Breast epithelium (tissue), 4 donors: Measurements from ENCODE around the gene UNC5CL. TPM values are rescaled to one million over a fixed set of nuclear protein-coding genes. Genes with fewer than 3 reads are reported as not detected.

Experiments used
- DNase-seq, 2 donors: peaks; one replicate each; pipeline ENCODE4 v3.0.0-alpha.2; 2019; ENCODE audit warnings: low spot score in 2 of 2
- H3K27ac ChIP-seq, 2 donors: fragments of 200-600 bp; sonication (generic) in 1 of 2; one replicate each; pipeline ENCODE4 v1.5.1; 2016 to 2019; ENCODE audit warnings: mild to moderate bottlenecking in 1 of 2
- H3K27me3 ChIP-seq, 2 donors: fragments of 200-600 bp; sonication (generic) in 1 of 2; one replicate each; pipeline versions ENCODE4 v1.5.1 to v1.6.0; 2017 to 2019; ENCODE audit warnings: control low read depth in 1 of 2, mild to moderate bottlenecking in 1 of 2
- H3K36me3 ChIP-seq: fragments of 200-600 bp; one replicate; pipeline ENCODE4 v1.5.1; 2019
- H3K4me1 ChIP-seq, 2 donors: fragments of 200-600 bp; sonication (generic); one replicate each; pipeline ENCODE4 v1.5.1; 2016 to 2019; ENCODE audit warnings: control low read depth in 1 of 2
- H3K4me3 ChIP-seq, 3 donors: fragments of 200-600 bp; sonication (generic); 1 replicate in 2 of 3; 2 replicates in 1 of 3; pipeline ENCODE4 v1.5.1; 2016 to 2019; ENCODE audit warnings: mild to moderate bottlenecking in 3 of 3, moderate library complexity in 2 of 3
- H3K9me3 ChIP-seq, 2 donors: fragments of 200-600 bp; sonication (generic) in 1 of 2; one replicate each; pipeline ENCODE4 v1.5.1; 2016 to 2019; ENCODE audit warnings: control low read depth in 1 of 2
- POLR2A ChIP-seq: fragments of 450-650 bp; IDR thresholded peaks from one replicate; pipeline ENCODE4 v1.6.1; 2016; ENCODE audit warnings: antibody characterized with exemption, mild to moderate bottlenecking, moderate library complexity
- POLR2AphosphoS5 ChIP-seq, 3 donors: sonication (generic); formaldehyde crosslinking; IDR thresholded peaks; one replicate each; pipeline ENCODE4 v1.6.1; 2017; ENCODE audit warnings: antibody characterized with exemption in 3 of 3
- intact Hi-C: fragments of 100-400 bp; cut with DNase I; formaldehyde crosslinking; loops from one replicate; pipeline ENCODE4 v1.15.1; 2023; ENCODE audit warnings: low total_unique reads
- total RNA-seq, 3 donors: library from RNA; depleted of rRNA; stranded (reverse); fragments of >200 nt; gene quantifications; one replicate each; pipeline ENCODE4 v1.1.0, GENCODE V29; 2016
- TF ChIP-seq, protein P1 (sequence below), 3 donors: fragments of 450-650 bp; IDR thresholded peaks; one replicate each; pipeline ENCODE4 v1.5.1; 2016 to 2017; ENCODE audit warnings: antibody characterized with exemption in 3 of 3, mild to moderate bottlenecking in 3 of 3, moderate library complexity in 3 of 3

The UNC5CL gene
- total RNA-seq, 3 donors from 2014 or later = 1.1 to 2.0 (median 1.8) TPM

DNA sequence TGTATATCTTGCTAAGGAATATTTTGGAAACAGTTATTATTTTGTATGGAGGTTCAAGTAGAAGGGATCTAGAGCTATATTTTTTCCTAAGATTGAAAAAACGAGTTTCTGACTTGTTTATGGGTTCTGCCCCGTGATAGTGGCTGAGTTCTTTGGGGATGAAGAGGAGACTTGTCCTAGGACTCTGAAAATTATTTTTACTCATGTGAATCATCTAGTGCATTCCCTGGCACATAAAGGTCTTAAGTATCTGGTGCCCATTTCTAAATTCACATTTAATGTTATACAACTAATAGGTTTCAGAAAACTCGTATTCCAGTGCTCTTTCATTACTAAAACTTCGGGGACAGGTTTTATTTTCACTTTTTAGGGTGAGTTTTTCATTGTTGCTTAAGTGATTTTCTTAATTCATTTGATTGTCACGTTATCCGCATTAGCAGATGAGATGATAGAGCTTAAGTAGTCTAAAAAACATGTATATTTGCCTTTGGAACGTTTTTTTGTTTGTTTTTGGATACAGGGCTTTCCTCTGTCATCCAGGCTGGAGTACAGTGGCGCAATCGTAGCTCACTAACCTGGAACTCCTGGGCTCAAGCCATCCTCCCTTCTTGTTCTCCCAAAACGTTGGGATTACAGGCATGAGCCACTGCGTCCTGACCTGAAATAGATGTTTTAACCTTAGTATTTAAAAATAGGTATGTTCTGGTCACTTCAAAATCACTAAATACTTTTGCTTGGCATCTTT is 35.8 kb upstream of the UNC5CL start:
- DNase-seq = no peak
- Histone ChIP-seq H3K27me3 (no peaks in the 10 kb centered on the region), H3K9me3 (no peaks in the 10 kb centered on the region), H3K4me3 (peak overlapping the region; percentile 78 to 99 (median 90)), H3K36me3 (no peaks in the 10 kb centered on the region), H3K4me1 (peaks cover 0 to 8% of the 10 kb centered on the region in 2 donors), H3K27ac (peak overlapping the region; percentile 99)
- no peak for TF ChIP-seq POLR2A
- no peak for TF ChIP-seq POLR2AphosphoS5 (IDR thresholded peaks at IDR 0.05)
- TF ChIP-seq, protein P1, sequence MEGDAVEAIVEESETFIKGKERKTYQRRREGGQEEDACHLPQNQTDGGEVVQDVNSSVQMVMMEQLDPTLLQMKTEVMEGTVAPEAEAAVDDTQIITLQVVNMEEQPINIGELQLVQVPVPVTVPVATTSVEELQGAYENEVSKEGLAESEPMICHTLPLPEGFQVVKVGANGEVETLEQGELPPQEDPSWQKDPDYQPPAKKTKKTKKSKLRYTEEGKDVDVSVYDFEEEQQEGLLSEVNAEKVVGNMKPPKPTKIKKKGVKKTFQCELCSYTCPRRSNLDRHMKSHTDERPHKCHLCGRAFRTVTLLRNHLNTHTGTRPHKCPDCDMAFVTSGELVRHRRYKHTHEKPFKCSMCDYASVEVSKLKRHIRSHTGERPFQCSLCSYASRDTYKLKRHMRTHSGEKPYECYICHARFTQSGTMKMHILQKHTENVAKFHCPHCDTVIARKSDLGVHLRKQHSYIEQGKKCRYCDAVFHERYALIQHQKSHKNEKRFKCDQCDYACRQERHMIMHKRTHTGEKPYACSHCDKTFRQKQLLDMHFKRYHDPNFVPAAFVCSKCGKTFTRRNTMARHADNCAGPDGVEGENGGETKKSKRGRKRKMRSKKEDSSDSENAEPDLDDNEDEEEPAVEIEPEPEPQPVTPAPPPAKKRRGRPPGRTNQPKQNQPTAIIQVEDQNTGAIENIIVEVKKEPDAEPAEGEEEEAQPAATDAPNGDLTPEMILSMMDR (IDR thresholded peaks at IDR 0.05) = no peak
- intact Hi-C loops = loop anchor here (5.0 kb wide), 1 partner anchor 1182 kb away; no protein-coding TSS in a partner anchor

DNA sequence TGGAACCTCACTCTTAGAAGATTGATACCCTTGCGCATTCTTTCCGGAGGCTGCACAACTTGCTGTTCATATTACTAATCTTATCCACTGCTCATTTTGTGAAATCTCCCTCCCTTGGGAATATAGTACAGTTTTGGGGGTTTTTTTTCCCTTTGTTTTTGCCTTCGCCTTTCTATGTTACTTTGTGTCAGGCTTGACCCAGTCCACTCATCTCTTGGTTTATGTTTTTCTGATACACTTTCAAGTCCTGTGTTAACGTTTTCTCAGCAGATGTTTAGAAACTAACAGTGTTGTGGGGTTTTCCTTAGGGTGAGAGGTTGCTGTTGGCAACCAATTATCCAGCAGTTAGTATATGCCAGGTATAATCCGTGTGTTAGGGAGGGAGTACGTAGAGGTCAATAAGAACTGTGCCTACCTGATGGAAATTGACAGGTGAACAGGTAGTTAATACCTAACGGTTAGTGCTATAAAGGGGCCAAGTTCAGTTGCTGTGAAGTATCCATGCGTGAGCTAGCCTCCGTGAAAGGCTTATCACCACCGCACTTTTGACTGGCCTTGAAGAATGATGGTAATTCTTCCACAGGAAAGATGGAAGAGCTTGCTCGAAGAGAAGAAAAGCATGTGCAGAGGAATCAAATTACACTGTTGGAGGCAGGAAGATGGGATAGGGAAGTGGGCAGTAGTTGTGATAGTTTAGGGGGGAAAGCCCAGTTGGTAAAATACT is 35.1 kb upstream of the UNC5CL start:
- intact Hi-C loops = loop anchor here (5.0 kb wide), 1 partner anchor 1183 kb away; no protein-coding TSS in a partner anchor

DNA sequence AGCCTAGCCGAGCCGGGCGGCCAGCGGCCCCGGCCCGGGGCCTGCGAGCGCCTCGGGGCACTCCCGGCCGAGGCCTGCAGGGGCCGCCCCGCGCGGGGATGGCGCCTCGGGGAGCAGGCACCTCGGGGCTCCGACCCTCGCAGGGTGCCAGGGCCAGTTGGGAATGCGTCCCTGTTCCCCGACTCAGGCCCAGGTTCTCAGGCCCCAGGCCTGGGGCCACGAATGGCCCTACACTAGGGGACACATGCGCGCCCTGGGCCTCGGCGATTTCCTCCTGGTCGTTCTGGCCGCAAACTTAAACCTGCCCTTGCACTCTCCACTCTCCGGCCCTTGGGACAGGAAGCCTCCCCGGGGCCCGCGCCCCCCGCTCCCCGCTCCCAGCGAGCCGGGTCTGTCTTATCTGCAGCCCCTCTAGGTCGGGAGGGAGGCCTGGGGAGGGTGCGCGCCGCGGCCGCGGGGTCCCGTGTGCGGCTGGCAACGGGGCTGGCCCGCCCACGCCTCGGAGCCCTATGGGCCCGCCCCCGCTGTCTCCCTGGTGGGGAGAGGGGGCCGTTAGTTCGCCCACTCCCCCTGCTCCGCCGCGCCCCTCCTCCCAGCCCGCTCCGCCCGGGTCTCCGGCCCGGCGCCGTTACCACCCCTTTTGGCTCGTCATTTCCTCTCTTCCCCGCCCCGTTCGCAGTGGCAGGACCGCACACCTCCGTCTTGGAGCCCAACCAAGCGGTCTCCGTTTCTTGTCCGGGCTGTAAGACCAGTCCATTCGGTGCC is 34.4 kb upstream of the UNC5CL start:
- H3K4me1 ChIP-seq = peaks cover 0 to 8% of the 10 kb centered on the region in 2 donors
- H3K36me3 ChIP-seq = no peaks in the 10 kb centered on the region
- no peaks in the 10 kb centered on the region for H3K27me3 ChIP-seq
- no peaks in the 10 kb centered on the region for H3K9me3 ChIP-seq
- peak; percentile 87 to 88 for DNase-seq
- TF ChIP-seq POLR2AphosphoS5 (IDR thresholded peaks at IDR 0.05) (peak in 2 of 3 donors; percentile 74 to 76), POLR2A (no peak)
- TF ChIP-seq, protein P1 (IDR thresholded peaks at IDR 0.05) = peak in 1 of 3 donors; percentile 35
- peak overlapping the region; percentile 78 to 99 (median 90) for H3K4me3 ChIP-seq
- intact Hi-C loops = loop anchor here (5.0 kb wide), 1 partner anchor 1184 kb away; no protein-coding TSS in a partner anchor
- H3K27ac ChIP-seq = peak overlapping the region; percentile 99

More for the DNA sequence above, 35.1 kb upstream of the UNC5CL start:
- peaks cover 0 to 8% of the 10 kb centered on the region in 2 donors for H3K4me1 ChIP-seq
- peak overlapping the region; percentile 78 to 99 (median 90) for H3K4me3 ChIP-seq
- peak overlapping the region; percentile 99 for H3K27ac ChIP-seq
- no peaks in the 10 kb centered on the region for H3K36me3 ChIP-seq
- no peaks in the 10 kb centered on the region for H3K27me3 ChIP-seq
- no peak for DNase-seq
- TF ChIP-seq, protein P1 (IDR thresholded peaks at IDR 0.05) = no peak
- TF ChIP-seq POLR2AphosphoS5 (IDR thresholded peaks at IDR 0.05) = no peak
- no peak for TF ChIP-seq POLR2A
- H3K9me3 ChIP-seq = no peaks in the 10 kb centered on the region

DNA sequence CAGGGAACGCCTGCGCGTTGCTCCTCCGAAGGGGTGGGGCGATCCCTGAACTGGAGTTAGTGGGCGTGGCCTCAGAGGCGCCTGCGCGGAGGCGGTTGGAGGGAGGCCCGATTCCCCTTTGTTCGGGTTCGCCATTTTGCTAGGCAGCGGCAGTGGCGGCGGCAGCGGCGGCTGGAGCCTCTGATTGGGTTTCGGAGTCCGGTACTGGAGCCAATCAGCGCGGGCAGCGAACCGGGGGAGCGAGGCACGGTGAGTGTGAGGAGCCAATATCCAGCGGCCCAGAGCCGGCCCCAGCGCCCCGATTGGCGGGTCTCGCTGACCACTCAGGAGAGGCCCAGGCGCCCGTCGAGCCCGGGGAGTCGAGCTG is 33.8 kb upstream of the UNC5CL start, which contains the start of gene NFYA:
Gene NFYA, plus strand, starts transcription at position 139 of the 367 bp plus-strand sequence. CDS start 6,116 bp downstream, outside the sequence.
- no peaks in the 10 kb centered on the region for H3K9me3 ChIP-seq
- TF ChIP-seq POLR2A (peak; percentile 26), POLR2AphosphoS5 (IDR thresholded peaks at IDR 0.05) (peak in 2 of 3 donors; percentile 3 to 30)
- TF ChIP-seq, protein P1 (IDR thresholded peaks at IDR 0.05) = no peak
- H3K36me3 ChIP-seq = no peaks in the 10 kb centered on the region
- H3K27me3 ChIP-seq = no peaks in the 10 kb centered on the region
- H3K4me1 ChIP-seq = peaks cover 0 to 8% of the 10 kb centered on the region in 2 donors
- peak in 1 of 2 donors; percentile 99 for DNase-seq
- peak within 1 kb of the TSS; percentile 99 for H3K27ac ChIP-seq
- H3K4me3 ChIP-seq = peak within 1 kb of the TSS; percentile 78 to 99 (median 90)
- intact Hi-C loops = loop anchor here (5.0 kb wide), 1 partner anchor 1184 kb away; no protein-coding TSS in a partner anchor
